ENCODE results near the gene RAD51AP2. TPM values are rescaled to one million over a fixed set of nuclear protein-coding genes. Genes with fewer than 3 reads are reported as not detected.

RAD51AP2 gene
- total RNA-seq, 1 experiment from 2014 or later, result not detected

DNA sequence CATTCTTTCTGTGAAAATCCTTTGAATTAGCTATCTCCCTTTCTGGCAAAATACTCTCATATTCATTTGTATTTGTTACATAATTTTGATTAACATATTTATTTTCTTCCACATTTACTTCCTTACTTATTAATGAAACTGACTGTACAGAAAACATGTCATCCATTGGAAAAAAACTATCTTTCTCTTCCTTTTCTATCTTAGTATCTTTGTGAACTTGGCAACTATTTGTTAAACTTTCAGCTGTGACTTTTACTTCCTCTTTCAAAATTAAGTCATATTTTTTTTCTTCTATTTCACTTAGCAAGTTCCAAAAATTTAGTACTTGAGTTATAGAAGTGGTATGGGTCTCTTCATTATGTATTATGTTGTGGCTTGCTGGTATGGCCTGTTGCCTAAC, 2.6 kb downstream of the RAD51AP2 start:
- CTCF ChIA-PET, result no interaction called here
- POLR2A ChIA-PET, result no interaction called here

DNA sequence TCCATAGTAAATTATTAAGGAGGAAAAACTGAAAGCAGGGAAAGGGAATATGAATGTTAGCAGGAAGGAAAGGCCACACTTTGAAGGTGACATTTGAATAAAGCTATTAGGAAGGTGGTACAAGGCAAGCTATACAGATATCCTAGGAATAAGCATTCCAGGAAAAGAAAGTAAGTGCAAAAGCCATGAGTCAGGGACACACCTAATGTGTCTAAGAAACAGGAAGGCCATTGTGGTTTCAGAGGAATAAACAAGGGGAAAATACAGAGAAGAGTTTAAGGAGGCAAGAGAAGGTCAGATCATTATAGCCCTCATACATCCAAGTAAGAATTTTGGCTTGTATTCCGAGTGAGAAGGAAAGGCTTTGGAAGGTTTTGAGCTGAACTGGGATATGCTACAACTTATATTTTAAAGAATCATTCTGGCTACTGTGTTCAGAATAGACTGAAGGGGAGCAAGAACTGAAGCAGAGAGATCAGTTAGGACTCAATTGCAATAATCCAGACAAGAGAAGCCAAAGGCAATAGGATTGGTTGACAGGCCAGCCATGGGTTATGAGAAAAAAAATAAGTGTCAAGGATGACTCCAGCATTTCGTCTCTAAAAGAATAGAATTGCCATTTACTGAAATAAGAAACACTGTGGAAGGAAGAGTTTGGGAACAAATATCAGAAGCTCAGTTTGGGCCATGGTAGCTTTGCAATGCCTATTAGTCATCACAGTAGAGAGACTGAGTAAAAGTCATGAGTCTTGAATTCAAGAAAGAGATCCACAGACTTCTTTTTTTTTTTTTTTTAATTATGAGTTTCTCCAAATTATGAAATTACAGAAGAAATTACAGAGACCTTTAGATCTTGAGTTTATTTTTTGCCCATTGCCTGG, 11.3 kb downstream of the RAD51AP2 start:
- H3K27me3 ChIP-seq (ENCODE audit: control insufficient read depth, insufficient read depth, low read length), result no peaks in the 10 kb centered on the region
- no peak overlapping the region for H3K27ac ChIP-seq (ENCODE audit: low read length)
- CTCF ChIA-PET, result no interaction called here
- ATAC-seq (no peak), DNase-seq (ENCODE audit: low read depth, low spot score) (no peak)
- in situ Hi-C loops (cut with HindIII; ENCODE audit: low pct_unique_long_range_greater_than_20kb, low sequenced_read_pairs) (no loop called here), intact Hi-C loops (cut with micrococcal nuclease; ENCODE audit: unreplicated experiment) (no loop called here)
- POLR2A ChIA-PET, result no interaction called here
- H3K4me3 ChIP-seq (ENCODE audit: low read depth in 2 of 2, low read length in 2 of 2), result no peak overlapping the region
- no peaks in the 10 kb centered on the region for H3K4me1 ChIP-seq (ENCODE audit: control insufficient read depth, insufficient read depth, low read length)
- TF ChIP-seq TCF7L2 (IDR thresholded peaks at IDR 0.05; ENCODE audit: low read depth, low read length) (no peak), POLR2AphosphoS5 (IDR thresholded peaks at IDR 0.05; ENCODE audit: low read depth, low read length) (no peak), SIN3A (IDR thresholded peaks at IDR 0.05; ENCODE audit: borderline replicate concordance, insufficient read depth, low read depth, low read length) (no peak)
- TF ChIP-seq, protein P1, sequence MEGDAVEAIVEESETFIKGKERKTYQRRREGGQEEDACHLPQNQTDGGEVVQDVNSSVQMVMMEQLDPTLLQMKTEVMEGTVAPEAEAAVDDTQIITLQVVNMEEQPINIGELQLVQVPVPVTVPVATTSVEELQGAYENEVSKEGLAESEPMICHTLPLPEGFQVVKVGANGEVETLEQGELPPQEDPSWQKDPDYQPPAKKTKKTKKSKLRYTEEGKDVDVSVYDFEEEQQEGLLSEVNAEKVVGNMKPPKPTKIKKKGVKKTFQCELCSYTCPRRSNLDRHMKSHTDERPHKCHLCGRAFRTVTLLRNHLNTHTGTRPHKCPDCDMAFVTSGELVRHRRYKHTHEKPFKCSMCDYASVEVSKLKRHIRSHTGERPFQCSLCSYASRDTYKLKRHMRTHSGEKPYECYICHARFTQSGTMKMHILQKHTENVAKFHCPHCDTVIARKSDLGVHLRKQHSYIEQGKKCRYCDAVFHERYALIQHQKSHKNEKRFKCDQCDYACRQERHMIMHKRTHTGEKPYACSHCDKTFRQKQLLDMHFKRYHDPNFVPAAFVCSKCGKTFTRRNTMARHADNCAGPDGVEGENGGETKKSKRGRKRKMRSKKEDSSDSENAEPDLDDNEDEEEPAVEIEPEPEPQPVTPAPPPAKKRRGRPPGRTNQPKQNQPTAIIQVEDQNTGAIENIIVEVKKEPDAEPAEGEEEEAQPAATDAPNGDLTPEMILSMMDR (IDR thresholded peaks at IDR 0.05), result no peak
- TF ChIP-seq, protein P2, sequence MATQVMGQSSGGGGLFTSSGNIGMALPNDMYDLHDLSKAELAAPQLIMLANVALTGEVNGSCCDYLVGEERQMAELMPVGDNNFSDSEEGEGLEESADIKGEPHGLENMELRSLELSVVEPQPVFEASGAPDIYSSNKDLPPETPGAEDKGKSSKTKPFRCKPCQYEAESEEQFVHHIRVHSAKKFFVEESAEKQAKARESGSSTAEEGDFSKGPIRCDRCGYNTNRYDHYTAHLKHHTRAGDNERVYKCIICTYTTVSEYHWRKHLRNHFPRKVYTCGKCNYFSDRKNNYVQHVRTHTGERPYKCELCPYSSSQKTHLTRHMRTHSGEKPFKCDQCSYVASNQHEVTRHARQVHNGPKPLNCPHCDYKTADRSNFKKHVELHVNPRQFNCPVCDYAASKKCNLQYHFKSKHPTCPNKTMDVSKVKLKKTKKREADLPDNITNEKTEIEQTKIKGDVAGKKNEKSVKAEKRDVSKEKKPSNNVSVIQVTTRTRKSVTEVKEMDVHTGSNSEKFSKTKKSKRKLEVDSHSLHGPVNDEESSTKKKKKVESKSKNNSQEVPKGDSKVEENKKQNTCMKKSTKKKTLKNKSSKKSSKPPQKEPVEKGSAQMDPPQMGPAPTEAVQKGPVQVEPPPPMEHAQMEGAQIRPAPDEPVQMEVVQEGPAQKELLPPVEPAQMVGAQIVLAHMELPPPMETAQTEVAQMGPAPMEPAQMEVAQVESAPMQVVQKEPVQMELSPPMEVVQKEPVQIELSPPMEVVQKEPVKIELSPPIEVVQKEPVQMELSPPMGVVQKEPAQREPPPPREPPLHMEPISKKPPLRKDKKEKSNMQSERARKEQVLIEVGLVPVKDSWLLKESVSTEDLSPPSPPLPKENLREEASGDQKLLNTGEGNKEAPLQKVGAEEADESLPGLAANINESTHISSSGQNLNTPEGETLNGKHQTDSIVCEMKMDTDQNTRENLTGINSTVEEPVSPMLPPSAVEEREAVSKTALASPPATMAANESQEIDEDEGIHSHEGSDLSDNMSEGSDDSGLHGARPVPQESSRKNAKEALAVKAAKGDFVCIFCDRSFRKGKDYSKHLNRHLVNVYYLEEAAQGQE (IDR thresholded peaks at IDR 0.05; ENCODE audit: insufficient read depth in 1 of 2, low read depth in 2 of 2, low read length in 1 of 2), result no peak
- BruUV-seq (replicated peaks), result no TSS peak
- no peaks in the 10 kb centered on the region for H3K36me3 ChIP-seq (ENCODE audit: control insufficient read depth, insufficient read depth, low read length)
- no peaks in the 10 kb centered on the region for H3K9me3 ChIP-seq (ENCODE audit: control insufficient read depth, insufficient read depth, low read depth, low read length)

More for the DNA sequence above, 2.6 kb downstream of the RAD51AP2 start:
- peaks cover 2% of the 10 kb centered on the region; the same call in 1 of the 2 replicates for H3K4me1 ChIP-seq (ENCODE audit: control insufficient read depth, insufficient read depth, low read length)
- ATAC-seq (no peak), DNase-seq (ENCODE audit: low read depth, low spot score) (no peak)
- H3K27ac ChIP-seq (ENCODE audit: low read length), result no peak overlapping the region
- H3K36me3 ChIP-seq (ENCODE audit: control insufficient read depth, insufficient read depth, low read length), result no peaks in the 10 kb centered on the region
- in situ Hi-C loops (cut with HindIII; ENCODE audit: low pct_unique_long_range_greater_than_20kb, low sequenced_read_pairs), result no loop called here
- no TSS peak for BruUV-seq (replicated peaks)
- H3K27me3 ChIP-seq (ENCODE audit: control insufficient read depth, insufficient read depth, low read length), result peaks cover 21% of the 10 kb centered on the region
- H3K9me3 ChIP-seq (ENCODE audit: control insufficient read depth, insufficient read depth, low read depth, low read length), result no peaks in the 10 kb centered on the region
- intact Hi-C loops (cut with micrococcal nuclease; ENCODE audit: unreplicated experiment), result no loop called here
- TF ChIP-seq, protein P2 (IDR thresholded peaks at IDR 0.05; ENCODE audit: insufficient read depth in 1 of 2, low read depth in 2 of 2, low read length in 1 of 2), result no peak
- TF ChIP-seq POLR2AphosphoS5 (IDR thresholded peaks at IDR 0.05; ENCODE audit: low read depth, low read length) (no peak), TCF7L2 (IDR thresholded peaks at IDR 0.05; ENCODE audit: low read depth, low read length) (no peak), SIN3A (IDR thresholded peaks at IDR 0.05; ENCODE audit: borderline replicate concordance, insufficient read depth, low read depth, low read length) (no peak)
- TF ChIP-seq, protein P1 (IDR thresholded peaks at IDR 0.05), result no peak
- no peak overlapping the region for H3K4me3 ChIP-seq (ENCODE audit: low read depth in 2 of 2, low read length in 2 of 2)

Measured in Panc1 (cell line).